PC-9 (cell line): ENCODE data around the gene FEV.
A peak's percentile ranks its signal among the peaks of the same experiment; 100 is the strongest.

Source experiments
- EZH2 ChIP-seq: fragments of 200-600 bp; sonication (generic); IDR thresholded peaks from 2 replicates; pipeline ENCODE4 v1.8.0; 2017; ENCODE audit warnings: antibody characterized with exemption, low read depth
- TF ChIP-seq, protein P1 (sequence below): fragments of 200-600 bp; sonication (generic); conservative IDR thresholded peaks from 2 replicates; pipeline ENCODE4 v1.6.1; 2017; ENCODE audit warnings: mixed run types, antibody characterized with exemption, mild to moderate bottlenecking, moderate library complexity

DNA sequence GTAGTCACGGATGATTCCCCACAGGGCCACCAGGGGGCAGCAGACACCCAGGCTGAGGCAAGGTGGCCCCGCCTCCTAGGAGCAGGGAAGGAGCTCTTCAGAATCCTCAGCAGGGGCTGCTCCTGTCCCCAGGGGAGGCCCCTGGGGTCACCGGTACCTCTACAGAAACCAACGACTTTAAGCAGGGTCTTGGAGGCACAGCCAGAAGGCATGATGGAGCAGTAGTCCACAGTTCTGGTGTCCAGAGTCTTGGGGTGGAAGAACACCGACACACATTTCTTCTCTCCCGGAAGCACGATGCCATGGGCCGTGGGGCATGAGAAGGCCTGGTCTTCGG is 44.8 kb upstream of the FEV start:
- TF ChIP-seq, protein P1, sequence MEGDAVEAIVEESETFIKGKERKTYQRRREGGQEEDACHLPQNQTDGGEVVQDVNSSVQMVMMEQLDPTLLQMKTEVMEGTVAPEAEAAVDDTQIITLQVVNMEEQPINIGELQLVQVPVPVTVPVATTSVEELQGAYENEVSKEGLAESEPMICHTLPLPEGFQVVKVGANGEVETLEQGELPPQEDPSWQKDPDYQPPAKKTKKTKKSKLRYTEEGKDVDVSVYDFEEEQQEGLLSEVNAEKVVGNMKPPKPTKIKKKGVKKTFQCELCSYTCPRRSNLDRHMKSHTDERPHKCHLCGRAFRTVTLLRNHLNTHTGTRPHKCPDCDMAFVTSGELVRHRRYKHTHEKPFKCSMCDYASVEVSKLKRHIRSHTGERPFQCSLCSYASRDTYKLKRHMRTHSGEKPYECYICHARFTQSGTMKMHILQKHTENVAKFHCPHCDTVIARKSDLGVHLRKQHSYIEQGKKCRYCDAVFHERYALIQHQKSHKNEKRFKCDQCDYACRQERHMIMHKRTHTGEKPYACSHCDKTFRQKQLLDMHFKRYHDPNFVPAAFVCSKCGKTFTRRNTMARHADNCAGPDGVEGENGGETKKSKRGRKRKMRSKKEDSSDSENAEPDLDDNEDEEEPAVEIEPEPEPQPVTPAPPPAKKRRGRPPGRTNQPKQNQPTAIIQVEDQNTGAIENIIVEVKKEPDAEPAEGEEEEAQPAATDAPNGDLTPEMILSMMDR, result peak; percentile 93
- TF ChIP-seq EZH2, result no peak
